GM21515 (cell line): ENCODE measurements around the gene DSCAM.

Source experiments
- ATAC-seq: cut with Tn5 transposase; IDR thresholded peaks from one replicate; pipeline ENCODE4 v1.9.1; 2021; ENCODE audit not compliant: unreplicated experiment

Gene DSCAM

DNA sequence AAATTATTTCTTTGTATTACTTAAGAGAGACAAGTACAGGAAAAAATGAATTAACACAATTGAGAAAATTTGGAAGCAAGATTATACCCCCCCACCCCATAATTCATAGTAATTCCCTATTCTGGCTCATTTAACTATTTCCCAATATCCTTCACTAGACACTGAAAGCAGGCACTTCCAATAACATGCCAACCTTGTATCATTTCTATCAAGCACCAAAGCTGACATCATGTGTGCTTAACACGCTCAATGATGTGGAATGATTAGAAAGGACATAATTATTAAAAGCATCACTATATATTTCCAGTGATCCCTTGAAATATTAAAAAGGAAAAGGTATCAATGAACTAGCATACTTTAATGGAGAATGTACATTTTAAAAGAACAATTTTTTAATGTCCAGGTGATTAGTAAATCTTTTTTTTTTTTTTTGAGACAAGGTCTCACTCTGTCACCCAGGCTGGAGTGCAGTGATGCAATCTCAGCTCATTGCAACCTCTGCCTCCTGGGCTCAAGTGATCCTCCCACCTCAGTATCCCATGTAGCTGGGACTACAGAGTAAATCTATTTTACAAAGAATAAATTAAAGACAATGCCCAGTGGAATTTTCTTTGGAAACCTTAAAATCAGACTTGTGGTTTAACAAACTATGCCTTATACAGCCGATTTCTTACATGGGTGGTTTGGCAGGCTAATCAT, 443.9 kb downstream of the DSCAM start:
- ATAC-seq = no peak

DNA sequence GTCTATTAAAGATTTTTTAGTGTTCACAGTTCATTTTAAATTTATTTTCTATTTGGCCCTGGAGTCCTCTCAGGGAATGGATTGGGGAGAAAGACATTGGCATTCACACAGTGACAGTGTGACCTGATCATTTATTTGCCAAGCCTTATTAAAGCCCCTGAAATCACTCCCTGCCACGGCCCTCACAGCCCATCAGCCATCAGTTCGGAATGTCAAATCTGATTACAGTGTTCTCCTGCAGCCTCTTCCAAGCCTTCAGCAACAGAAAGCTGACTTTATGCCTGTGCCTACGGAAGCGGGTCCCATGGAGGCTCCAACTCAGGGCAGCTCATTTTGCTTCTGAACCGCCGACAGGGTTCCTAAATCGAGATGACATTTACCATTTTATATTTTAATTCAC, 451.2 kb downstream of the DSCAM start:
- ATAC-seq = no peak

DNA sequence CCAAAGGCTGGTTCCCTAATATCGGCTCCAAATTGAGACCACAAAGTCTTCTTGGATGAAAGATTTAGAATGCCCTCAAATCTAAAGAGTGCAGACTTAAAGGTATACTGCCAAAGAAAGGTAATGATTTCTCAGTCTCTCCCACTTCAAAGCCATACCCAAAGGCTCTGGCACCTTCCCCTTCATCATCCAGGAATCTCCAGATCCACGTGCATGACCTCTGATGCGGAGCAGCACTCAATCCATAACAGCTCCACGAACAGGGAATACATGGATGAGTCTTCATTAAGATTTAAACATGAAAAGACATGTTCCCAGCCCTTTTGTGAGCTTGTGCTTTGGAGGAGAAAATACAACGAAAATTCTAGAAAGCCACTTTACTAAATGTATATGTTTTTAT, 453.9 kb downstream of the DSCAM start:
- ATAC-seq = no peak

DNA sequence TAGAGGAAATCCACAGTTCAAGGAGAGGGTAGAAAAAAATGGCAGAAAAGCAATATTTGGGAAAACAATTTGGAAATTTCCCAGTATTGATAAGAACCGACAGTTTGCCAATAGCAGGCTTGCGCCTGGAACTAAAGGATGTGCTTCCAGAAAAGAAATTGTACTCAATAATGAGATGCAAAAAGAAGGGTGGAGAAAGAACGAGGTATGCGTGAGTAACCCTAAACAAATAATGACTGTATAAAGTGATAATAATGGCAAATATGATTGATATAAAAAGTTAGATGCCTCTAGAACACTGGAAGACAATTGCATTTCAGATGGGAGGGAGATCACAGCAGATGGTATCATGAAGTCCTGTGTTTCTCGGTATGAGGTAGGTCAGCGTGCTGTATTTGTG, 458.9 kb downstream of the DSCAM start:
- ATAC-seq = no peak

- ATAC-seq = no peak
These were observed 459.8 kb downstream of the DSCAM start for GRCh38 chr21:40386981-40387747.

DNA sequence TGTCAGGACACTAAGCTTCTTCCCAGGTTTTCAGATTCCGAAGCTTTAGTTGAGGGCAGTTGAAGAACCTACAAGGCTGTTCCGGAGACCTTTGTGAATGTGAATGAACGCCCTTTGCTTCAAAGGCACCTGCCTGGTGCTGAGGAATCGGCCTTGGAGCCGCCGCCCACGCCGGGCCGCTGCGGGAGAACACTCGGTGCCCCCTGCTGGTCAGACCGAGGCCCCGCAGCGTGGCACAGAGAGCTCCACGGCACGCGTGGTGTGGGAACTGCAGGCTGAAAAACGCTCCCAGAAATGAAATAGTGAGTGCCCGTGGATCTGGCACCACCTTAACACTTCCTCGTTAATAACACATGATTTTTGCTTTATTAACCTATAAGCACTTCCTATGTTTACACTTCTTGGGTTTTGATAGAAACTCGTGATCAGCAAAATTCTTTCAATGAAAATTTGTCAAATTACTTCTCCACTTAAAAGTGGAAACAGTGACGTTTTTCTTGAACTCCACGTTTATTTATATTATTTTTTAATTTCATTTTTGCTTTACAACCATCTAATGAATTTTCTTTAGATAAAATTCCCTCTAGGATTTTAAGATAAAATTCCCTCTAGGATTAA, 460.6 kb downstream of the DSCAM start:
- no peak for ATAC-seq

- ATAC-seq = no peak
These were observed 461.1 kb downstream of the DSCAM start for GRCh38 chr21:40385883-40386282.

GRCh38 chr21:40383951-40384350, 463.0 kb downstream of the DSCAM start:
- no peak for ATAC-seq

DNA sequence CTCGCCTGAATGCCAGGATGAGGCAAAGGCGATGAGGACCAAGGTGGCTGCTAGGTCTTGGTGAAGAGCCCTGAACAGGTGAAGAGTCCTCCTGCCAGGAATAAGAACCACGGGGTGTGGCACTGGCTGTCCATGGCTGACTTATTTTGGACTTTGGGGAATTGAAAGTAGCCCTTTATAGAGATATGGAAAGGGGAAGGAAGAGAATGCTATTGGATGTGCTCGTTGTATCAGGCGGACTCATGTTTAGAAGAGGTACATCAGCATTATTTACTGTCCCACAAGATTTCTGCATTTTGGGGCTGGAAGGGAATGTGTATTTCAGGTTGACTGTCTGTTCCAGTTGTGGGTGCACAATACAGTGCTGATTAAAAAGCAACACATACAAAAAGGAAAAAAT, 465.8 kb downstream of the DSCAM start:
- no peak for ATAC-seq

- no peak for ATAC-seq
These were observed 466.8 kb downstream of the DSCAM start for GRCh38 chr21:40379881-40380810.

DNA sequence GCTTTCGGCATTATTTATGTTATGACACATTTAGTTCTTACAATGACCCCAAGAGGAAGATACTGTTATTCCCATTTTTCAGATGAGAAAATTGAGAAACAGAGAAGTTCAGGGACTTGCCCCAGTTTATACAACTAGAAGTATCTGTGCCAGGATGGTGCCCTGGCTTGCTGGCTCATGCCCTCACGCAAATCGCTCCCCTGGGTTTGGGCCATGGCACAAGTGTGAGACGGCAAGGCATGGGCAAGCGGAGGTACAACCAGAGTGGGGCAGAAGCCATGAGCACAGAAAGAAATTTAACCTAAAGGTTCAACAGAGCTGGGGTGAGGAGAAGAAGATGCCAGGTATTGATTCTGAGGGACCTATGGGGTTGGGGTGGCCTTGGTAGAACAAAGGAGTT, 469.8 kb downstream of the DSCAM start:
- no peak for ATAC-seq

DNA sequence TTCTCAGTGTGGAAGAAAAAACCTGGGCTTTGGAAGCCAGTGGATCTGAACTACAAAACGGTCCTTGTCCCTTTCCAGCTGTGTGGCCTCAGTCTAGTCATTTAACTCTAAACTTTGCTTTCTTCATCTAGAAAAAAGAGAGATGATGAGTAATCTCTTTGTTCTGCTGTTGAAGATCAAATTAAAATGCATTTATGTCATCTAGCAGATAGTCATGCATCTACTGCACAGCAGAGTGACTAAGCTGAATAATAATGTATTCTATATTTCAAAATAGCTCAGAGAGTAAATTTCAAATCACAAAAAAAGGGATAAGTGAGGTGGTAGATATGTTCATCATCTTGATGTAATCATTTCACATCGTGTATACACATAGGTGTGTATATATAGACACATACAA, 473.2 kb downstream of the DSCAM start:
- ATAC-seq = no peak

GRCh38 chr21:40372506-40372905, 474.5 kb downstream of the DSCAM start:
- no peak for ATAC-seq

DNA sequence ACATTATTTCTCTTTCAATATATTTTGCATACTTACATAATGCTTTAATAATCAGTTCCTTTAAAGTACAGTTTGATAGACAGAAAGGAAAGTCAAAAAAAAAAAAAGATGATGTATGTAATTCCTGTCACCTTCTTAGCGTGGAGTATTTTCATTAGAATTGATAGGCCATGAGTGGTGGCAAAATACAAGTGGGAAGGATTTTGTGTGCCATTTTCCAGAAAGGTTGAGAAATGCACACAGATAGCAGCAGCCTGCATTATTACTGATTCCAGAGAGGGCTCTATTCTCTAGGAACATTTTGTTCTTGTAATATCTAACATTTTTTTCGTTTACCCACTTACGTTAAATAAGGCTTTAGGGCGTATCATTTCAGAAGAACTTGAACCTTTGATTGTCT, 475.6 kb downstream of the DSCAM start:
- ATAC-seq = no peak

DNA sequence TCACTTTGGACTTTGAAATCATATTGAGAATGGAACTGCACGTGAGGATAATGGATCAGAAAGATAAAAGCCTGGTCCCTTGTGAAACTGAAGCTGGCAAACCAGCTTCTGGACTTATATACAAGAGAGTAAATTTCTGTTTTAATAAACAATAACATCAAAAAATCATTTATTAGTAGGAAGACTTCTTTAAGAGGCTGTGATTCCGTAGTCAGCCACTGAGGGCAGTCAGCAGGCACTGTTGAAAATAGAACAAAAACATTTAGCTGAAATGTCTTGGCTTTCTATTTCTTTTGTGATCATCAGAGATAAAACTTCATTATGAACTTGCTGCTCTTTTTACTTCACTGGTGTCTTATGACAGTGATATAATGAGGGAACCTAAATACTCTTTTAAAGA, 490.3 kb downstream of the DSCAM start:
- no peak for ATAC-seq

- ATAC-seq = no peak
These were observed 491.9 kb downstream of the DSCAM start for GRCh38 chr21:40355076-40355475.

DNA sequence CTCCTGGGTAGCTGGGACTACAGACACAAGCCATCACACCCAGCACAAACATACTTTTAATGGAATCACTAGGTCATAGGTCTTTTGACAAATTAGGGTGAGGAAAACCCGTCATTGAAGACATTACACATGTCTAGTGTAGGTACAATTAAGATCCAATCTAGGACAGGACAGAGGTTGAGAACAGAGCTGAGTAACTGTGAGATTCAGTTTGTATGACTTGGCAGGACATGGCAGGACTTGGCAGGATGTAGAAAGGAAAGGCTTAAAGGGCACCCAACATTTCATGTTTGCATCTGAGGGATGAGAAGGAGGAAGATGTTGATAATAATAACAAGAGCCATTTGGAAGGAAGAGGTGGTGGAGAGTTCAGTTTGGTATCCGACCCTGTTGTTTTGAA, 496.0 kb downstream of the DSCAM start:
- no peak for ATAC-seq

- ATAC-seq = no peak
These were observed 497.4 kb downstream of the DSCAM start for GRCh38 chr21:40349591-40349990.

DNA sequence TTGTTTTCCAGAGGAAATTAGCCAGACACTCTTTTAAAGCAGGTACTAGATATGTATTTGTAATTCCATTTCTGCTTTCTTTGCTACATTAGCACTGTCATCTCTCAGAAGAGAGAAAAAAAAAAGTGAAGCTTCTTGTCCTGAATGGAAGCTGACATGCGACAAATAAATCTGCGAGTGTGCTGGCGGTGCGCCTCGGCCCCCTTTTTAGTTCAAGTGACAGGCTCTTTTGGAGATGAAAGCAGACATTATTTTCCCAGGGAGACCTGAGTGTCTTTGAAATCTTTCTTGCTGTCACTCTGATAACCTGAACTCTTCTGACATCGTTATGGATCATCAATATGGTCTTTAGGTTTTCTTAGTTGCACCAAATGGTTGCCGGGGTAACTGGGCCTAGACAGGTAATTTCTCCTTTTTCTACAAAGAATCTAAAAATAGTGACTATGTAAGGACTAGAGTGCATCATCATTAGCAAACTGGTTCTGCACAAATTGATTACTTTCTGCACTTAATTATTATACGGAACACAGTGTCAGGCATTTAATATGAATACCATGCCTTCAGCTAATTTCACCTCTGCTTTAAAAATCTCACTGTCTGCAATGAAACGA, 501.1 kb downstream of the DSCAM start:
- ATAC-seq = no peak

- no peak for ATAC-seq
These were observed 506.6 kb downstream of the DSCAM start for GRCh38 chr21:40340357-40340756.

DNA sequence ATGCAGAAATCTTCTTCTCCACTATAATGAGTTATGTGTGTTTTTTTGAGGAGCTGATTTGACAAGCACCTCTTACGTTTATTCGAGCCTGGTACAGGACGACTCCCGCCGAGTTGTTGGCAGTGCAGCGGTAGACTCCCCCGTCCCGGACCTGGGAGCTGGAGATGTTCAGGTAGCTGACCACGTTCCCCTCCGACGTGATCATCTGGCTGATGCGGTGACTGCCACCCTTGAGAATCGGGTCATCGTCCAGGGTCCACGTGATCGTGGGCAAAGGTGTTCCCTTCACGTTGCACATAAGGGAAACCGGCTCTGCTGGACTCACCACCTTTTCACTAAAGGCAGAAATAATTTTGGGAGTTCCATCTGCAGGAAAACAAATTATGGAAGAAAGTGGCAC, 507.9 kb downstream of the DSCAM start:
- ATAC-seq = no peak
